ENCODE data around the gene NME7.

Gene NME7

DNA sequence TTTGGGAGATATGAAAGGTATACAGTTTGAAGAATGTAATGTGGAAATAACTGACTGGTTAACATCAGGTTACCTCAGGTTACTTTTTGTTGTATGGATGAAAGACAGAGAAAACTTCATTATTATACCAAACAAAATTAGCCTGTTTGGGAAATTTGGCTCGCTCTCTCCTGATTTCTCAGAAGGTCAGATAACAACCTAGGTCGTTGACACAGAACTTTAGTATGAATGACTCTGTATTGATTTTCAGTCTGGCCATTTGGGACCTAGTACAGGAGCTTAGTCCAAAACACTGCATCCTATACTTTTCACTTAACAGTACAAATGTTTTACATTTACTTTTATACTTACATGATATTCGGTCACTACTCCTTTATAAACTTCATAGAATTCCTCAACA, 132.8 kb downstream of the NME7 start:
- no peak overlapping the region for H3K4me3 ChIP-seq (ENCODE audit: low read depth, low read length)
- no peak for TF ChIP-seq CTCF (IDR thresholded peaks at IDR 0.05; ENCODE audit: low read depth, low read length)

DNA sequence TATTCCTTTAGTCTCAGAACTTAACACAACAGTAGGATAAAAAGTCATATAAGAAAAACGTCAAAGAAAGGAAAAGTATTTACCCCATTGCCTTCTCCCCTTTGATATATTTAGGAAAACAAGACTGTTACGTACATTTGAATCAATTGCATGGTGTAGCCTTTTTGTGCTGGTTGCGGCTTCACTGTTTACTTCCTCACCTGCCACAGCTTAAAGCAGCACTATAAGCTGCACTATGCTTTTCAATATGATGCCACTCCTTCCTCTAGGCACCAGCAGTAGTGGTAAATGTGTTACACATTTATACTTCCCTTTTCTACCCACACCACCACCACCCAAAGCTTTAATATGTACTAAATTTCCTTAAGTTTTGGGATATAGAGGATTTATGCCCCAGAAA, 150.0 kb downstream of the NME7 start:
- no peak for TF ChIP-seq CTCF (IDR thresholded peaks at IDR 0.05; ENCODE audit: low read depth, low read length)
- no peak overlapping the region for H3K4me3 ChIP-seq (ENCODE audit: low read depth, low read length)

GRCh38 chr1:169214598-169214997, 153.0 kb downstream of the NME7 start:
- TF ChIP-seq CTCF (IDR thresholded peaks at IDR 0.05; ENCODE audit: low read depth, low read length) = no peak
- no peak overlapping the region for H3K4me3 ChIP-seq (ENCODE audit: low read depth, low read length)

GRCh38 chr1:169212088-169212487, 155.5 kb downstream of the NME7 start:
- H3K4me3 ChIP-seq (ENCODE audit: low read depth, low read length) = no peak overlapping the region
- no peak for TF ChIP-seq CTCF (IDR thresholded peaks at IDR 0.05; ENCODE audit: low read depth, low read length)

DNA sequence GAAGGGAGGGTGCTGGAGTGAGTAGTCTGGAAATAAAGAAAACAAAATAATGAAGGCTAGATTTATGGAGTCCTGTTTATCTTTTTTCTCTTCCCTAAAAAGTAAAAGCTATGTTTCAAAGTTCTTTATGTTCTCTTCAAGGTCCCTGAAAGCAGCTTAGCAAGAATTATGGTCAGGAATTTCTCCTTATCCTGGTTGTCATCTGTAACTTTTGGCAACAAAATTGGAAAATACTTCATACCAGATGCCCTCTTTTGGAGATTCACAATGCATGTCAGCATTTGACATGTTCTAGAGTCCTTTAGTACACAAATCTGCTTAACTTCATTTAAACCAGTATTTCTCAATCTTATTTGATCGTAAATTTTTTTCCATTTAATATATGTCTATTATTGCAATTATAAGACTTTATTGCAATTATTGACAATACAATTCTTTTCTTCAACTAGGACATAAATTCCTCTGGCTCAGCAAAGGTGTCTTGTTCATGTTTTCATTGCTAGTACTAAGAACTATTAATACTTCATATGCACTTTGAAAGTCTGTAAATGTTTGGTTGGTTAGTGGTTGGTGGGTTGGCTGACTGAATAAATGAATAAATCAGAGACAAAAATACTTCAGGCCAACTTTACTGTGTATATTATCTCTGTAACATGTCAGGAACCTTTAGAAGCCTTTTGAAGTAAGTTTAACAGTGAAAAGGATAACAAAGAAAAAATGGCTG, 159.6 kb downstream of the NME7 start:
- no peak for TF ChIP-seq CTCF (IDR thresholded peaks at IDR 0.05; ENCODE audit: low read depth, low read length)
- H3K4me3 ChIP-seq (ENCODE audit: low read depth, low read length) = no peak overlapping the region

DNA sequence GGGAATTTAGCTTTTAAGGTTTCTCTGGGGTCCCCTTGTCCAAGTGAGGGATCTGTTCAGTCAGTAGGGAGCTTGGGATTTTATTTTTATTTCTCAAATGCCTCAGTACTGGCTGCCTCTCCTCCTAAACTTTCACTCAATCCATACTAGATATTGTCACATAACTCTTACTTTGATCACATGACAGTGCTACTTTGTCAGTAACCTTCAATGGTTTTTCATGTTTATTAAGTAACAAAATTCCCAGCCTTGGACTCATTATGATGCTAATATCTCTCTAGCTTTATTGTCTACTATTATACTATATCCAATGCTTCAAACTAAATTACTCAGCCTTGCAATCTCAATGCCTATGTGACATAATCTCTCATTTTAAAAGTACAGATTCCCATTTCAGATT, 163.4 kb downstream of the NME7 start:
- no peak for TF ChIP-seq CTCF (IDR thresholded peaks at IDR 0.05; ENCODE audit: low read depth, low read length)

DNA sequence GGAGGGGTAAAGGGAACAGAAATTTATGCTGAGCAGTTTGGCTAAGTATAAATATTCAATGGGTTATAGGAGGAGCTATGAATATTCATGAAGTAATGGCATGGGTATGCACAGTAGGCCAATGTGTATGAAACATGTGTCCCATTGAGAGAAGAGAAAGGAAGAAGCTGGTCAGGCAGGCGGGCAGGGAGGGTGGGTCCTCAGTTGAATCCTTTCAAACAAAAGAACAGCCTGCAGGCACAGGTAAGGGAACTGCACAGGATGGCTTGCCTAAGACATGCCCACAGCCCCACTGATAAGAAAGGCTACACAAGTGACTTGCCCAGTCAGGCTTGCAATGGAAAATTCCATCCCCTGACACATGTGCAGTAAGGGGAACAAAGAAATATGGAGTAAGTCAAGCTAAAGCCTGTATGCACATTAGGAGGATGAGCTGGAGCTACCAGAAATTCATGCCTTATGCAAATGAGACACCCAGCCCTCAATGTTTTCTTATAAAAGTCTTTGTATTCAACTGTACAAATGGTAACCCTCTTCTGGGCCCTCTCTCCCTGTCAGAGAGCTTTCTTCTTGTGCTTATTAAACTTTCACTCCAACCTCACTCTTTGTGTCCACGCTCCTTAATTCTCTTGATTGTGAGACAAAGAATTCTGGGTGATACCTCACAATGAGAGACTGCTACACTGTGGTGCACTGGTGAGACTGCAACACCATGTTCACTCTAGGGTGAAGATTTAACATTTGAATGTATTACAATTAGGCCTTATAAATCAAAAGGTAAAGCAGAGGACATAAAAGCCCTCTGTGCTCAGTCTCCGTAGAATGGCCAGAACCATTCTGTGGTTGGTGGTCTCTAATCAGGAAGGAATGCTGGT, 164.6 kb downstream of the NME7 start:
- H3K4me3 ChIP-seq (ENCODE audit: low read depth, low read length) = no peak overlapping the region
- TF ChIP-seq CTCF (IDR thresholded peaks at IDR 0.05; ENCODE audit: low read depth, low read length) = no peak

More for the DNA sequence above, 163.4 kb downstream of the NME7 start:
- H3K4me3 ChIP-seq (ENCODE audit: low read depth, low read length) = no peak overlapping the region
